PC-9 (cell line): ENCODE results near the gene TRIM3. TPM values are rescaled to one million over a fixed set of nuclear protein-coding genes. Genes with fewer than 3 reads are reported as not detected.

Experiments
- BruUV-seq: library from RNA; stranded (reverse); fragments of 400-500 nt; replicated peaks from 2 replicates; lab custom pipeline; 2021; lab: Mats Ljungman, UMichigan
- CTCF ChIA-PET: fragments of 300-600 bp; sonication (Branson Sonifier 250); formaldehyde crosslinking; loops from one replicate; lab custom pipeline; 2022; ENCODE audit warnings: antibody characterized with exemption; lab: Charles Lee
- POLR2A ChIA-PET: fragments of 300-600 bp; sonication (Branson Sonifier 250); formaldehyde crosslinking; loops from one replicate; lab custom pipeline; 2022; ENCODE audit warnings: antibody characterized with exemption; ENCODE audit not compliant: unreplicated experiment; lab: Charles Lee
- DNase-seq, 2 experiments: peaks; one replicate each; pipeline versions ENCODE4 v3.0.0 to v3.0.0-alpha.2; 2015 to 2022; ENCODE audit warnings: mixed read lengths in 1 of 2
- H2AFZ ChIP-seq: fragments of 200-600 bp; sonication (generic); 2 replicates; pipeline ENCODE4 v1.8.1; 2017; ENCODE audit warnings: antibody characterized with exemption
- H3F3A ChIP-seq: fragments of 200-600 bp; sonication (generic); 2 replicates; pipeline ENCODE4 v1.8.1; 2017; ENCODE audit warnings: antibody characterized with exemption, mild to moderate bottlenecking, low read depth; ENCODE audit not compliant: insufficient read depth
- H3K27ac ChIP-seq: fragments of 200-600 bp; sonication (generic); 2 replicates; pipeline ENCODE4 v1.6.1; 2016; ENCODE audit warnings: mixed run types
- H3K27me3 ChIP-seq: fragments of 200-600 bp; sonication (generic); 2 replicates; pipeline ENCODE4 v1.6.1; 2016; ENCODE audit warnings: low read depth, mixed run types; ENCODE audit not compliant: insufficient read depth
- H3K36me3 ChIP-seq: fragments of 200-600 bp; sonication (generic); 2 replicates; pipeline ENCODE4 v1.6.1; 2016; ENCODE audit warnings: low read depth, mixed run types
- H3K4me1 ChIP-seq: fragments of 200-600 bp; sonication (generic); replicated peaks from 2 replicates; pipeline ENCODE4 v1.6.1; 2016; ENCODE audit warnings: mixed run types; ENCODE audit not compliant: insufficient read depth
- H3K4me2 ChIP-seq: fragments of 200-600 bp; sonication (generic); 2 replicates; pipeline ENCODE4 v1.6.1; 2017; ENCODE audit warnings: mixed run types
- H3K4me3 ChIP-seq: fragments of 200-600 bp; sonication (generic); 2 replicates; pipeline ENCODE4 v1.6.1; 2016; ENCODE audit warnings: mixed run types
- H3K79me2 ChIP-seq: fragments of 200-600 bp; sonication (generic); 2 replicates; pipeline ENCODE4 v1.6.1; 2017; ENCODE audit warnings: low read depth, mixed run types
- H3K9me2 ChIP-seq: fragments of 200-600 bp; sonication (generic); 2 replicates; pipeline ENCODE4 v1.8.1; 2017; ENCODE audit warnings: mild to moderate bottlenecking; ENCODE audit not compliant: insufficient read depth
- H3K9me3 ChIP-seq: fragments of 200-600 bp; sonication (generic); 2 replicates; pipeline ENCODE4 v1.8.1; 2016; ENCODE audit warnings: low read depth; ENCODE audit not compliant: insufficient read depth
- H4K20me1 ChIP-seq: fragments of 200-600 bp; sonication (generic); 2 replicates; pipeline ENCODE4 v1.8.1; 2017; ENCODE audit not compliant: insufficient read depth
- CTCF ChIP-seq: fragments of 200-600 bp; sonication (generic); conservative IDR thresholded peaks from 2 replicates; pipeline ENCODE4 v1.6.1; 2017; ENCODE audit warnings: mixed run types, antibody characterized with exemption, mild to moderate bottlenecking, moderate library complexity
- EZH2 ChIP-seq: fragments of 200-600 bp; sonication (generic); IDR thresholded peaks from 2 replicates; pipeline ENCODE4 v1.8.0; 2017; ENCODE audit warnings: antibody characterized with exemption, low read depth
- intact Hi-C: fragments of 100-400 bp; cut with micrococcal nuclease; formaldehyde crosslinking; loops from one replicate; pipeline ENCODE4 v1.10.0; 2022; ENCODE audit not compliant: unreplicated experiment
- total RNA-seq: library from RNA; stranded (reverse); gene quantifications from 2 replicates; pipeline ENCODE4 v1.2.3, GENCODE V29; 2021

Gene TRIM3
- total RNA-seq, 1 experiment from 2014 or later: 9.0 TPM

- CTCF ChIA-PET: no interaction called here
- no peak for TF ChIP-seq EZH2
- no peak for TF ChIP-seq CTCF
- no peaks in the 10 kb centered on the region for H4K20me1 ChIP-seq
- H3K4me3 ChIP-seq: no peak overlapping the region
- no peaks in the 10 kb centered on the region for H3K9me3 ChIP-seq
- no peak for DNase-seq
- H3K27ac ChIP-seq: no peak overlapping the region
- H3K9me2 ChIP-seq: no peaks in the 10 kb centered on the region
- no peak overlapping the region for H3K4me2 ChIP-seq
- POLR2A ChIA-PET: no interaction called here
- no peak overlapping the region for H2AFZ ChIP-seq
- peaks cover 7% of the 10 kb centered on the region; the same call in 1 of the 2 replicates for H3F3A ChIP-seq
- no peaks in the 10 kb centered on the region for H3K27me3 ChIP-seq
- intact Hi-C loops: no loop called here
- no peaks in the 10 kb centered on the region for H3K36me3 ChIP-seq
- H3K4me1 ChIP-seq: peaks cover 15% of the 10 kb centered on the region
- no TSS peak for BruUV-seq
- no peaks in the 10 kb centered on the region for H3K79me2 ChIP-seq
Measured at GRCh38 chr11:6400431-6401345, 73.1 kb downstream of the TRIM3 start.

Other genes starting within 250 kb of the TRIM3 start
- gene FHIP1B, start 239.3 kb downstream of the TRIM3 start, total RNA-seq: 21.5 and 22.7 TPM in 2 replicates
- gene CNGA4, start 234.9 kb downstream of the TRIM3 start, total RNA-seq: 0.20 TPM in 1 of 2 replicates, not detected in the other
- not detected in 2 replicates for gene CCKBR, start 214.1 kb downstream of the TRIM3 start, total RNA-seq
- gene CAVIN3, start 153.4 kb downstream of the TRIM3 start, total RNA-seq: 25.7 and 26.0 TPM in 2 replicates
- gene SMPD1, start 83.5 kb downstream of the TRIM3 start, total RNA-seq: 7.2 and 9.2 TPM in 2 replicates
- gene APBB1, start 54.8 kb downstream of the TRIM3 start, total RNA-seq: 0.90 and 1.4 TPM in 2 replicates
- gene HPX, start 33.0 kb downstream of the TRIM3 start, total RNA-seq: 0.68 TPM in 1 of 2 replicates, not detected in the other
- 42.7 and 49.5 TPM in 2 replicates for gene ARFIP2, start 7.4 kb upstream of the TRIM3 start, total RNA-seq
- 18.5 and 22.3 TPM in 2 replicates for gene TIMM10B, start 7.6 kb upstream of the TRIM3 start, total RNA-seq
- 13.9 and 14.0 TPM in 2 replicates for gene DNHD1, start 23.3 kb upstream of the TRIM3 start, total RNA-seq
- 10.0 and 10.1 TPM in 2 replicates for gene RRP8, start 129.7 kb upstream of the TRIM3 start, total RNA-seq
- gene ILK, start 129.8 kb upstream of the TRIM3 start, total RNA-seq: 65.3 and 69.7 TPM in 2 replicates
- 51.5 and 61.2 TPM in 2 replicates for gene TAF10, start 138.3 kb upstream of the TRIM3 start, total RNA-seq
- 31.4 and 46.7 TPM in 2 replicates for gene TPP1, start 145.5 kb upstream of the TRIM3 start, total RNA-seq
- 0.20 and 0.22 TPM in 2 replicates for gene DCHS1, start 181.9 kb upstream of the TRIM3 start, total RNA-seq
- 35.5 and 42.4 TPM in 2 replicates for gene MRPL17, start 209.4 kb upstream of the TRIM3 start, total RNA-seq